Activated naive CD4-positive, alpha-beta T cell treated with anti-CD3 and anti-CD28 coated beads, Interleukin-2, amount 50 U/mL, for 24 hours (primary cell): Measurements from ENCODE around the gene ELF3.
A peak's percentile ranks its signal among the peaks of the same experiment; 100 is the strongest.
"Not testable (repeated sequence)": the region's sequence is repeated elsewhere in the genome, so short reads cannot be mapped to it uniquely, and the experiment has no call there.

Experiments
- H3K27ac Mint-ChIP-seq: one replicate; pipeline ENCODE4 v1.8.0; 2021; ENCODE audit warnings: mild to moderate bottlenecking, mixed read lengths
- H3K27me3 Mint-ChIP-seq: one replicate; pipeline ENCODE4 v1.8.0; 2021; ENCODE audit warnings: mixed read lengths
- H3K36me3 Mint-ChIP-seq: one replicate; pipeline ENCODE4 v1.8.0; 2021; ENCODE audit warnings: mixed read lengths
- H3K4me1 Mint-ChIP-seq: one replicate; pipeline ENCODE4 v1.8.0; 2021; ENCODE audit warnings: mixed read lengths
- H3K4me3 Mint-ChIP-seq: one replicate; pipeline ENCODE4 v1.8.0; 2021; ENCODE audit warnings: mild to moderate bottlenecking, mixed read lengths
- H3K9me3 Mint-ChIP-seq: one replicate; pipeline ENCODE4 v1.8.0; 2021; ENCODE audit warnings: mixed read lengths

The ELF3 gene

GRCh38 chr1:202010180-202011015 is at the start of gene ELF3:
TSS of gene ELF3 (plus strand) at chr1:202010587. CDS start at chr1:202011137, 550 bp downstream.
- Mint-ChIP-seq H3K9me3 (no peaks in the 10 kb centered on the region), H3K36me3 (no peaks in the 10 kb centered on the region), H3K4me1 (no peaks in the 10 kb centered on the region), H3K4me3 (no peak within 1 kb of the TSS), H3K27ac (no peak within 1 kb of the TSS), H3K27me3 (no peaks in the 10 kb centered on the region)

GRCh38 chr1:201962382-201962781 is 48.0 kb upstream of the ELF3 start:
- H3K9me3 Mint-ChIP-seq = not testable (repeated sequence)

GRCh38 chr1:201964261-201964660 is 46.1 kb upstream of the ELF3 start:
- H3K9me3 Mint-ChIP-seq = no peaks in the 10 kb centered on the region
- no peaks in the 10 kb centered on the region for H3K4me1 Mint-ChIP-seq
- no peaks in the 10 kb centered on the region for H3K27me3 Mint-ChIP-seq
- H3K4me3 Mint-ChIP-seq = no peak overlapping the region
- H3K27ac Mint-ChIP-seq = no peak overlapping the region
- H3K36me3 Mint-ChIP-seq = peaks cover 9% of the 10 kb centered on the region

More at GRCh38 chr1:201962382-201962781, 48.0 kb upstream of the ELF3 start:
- not testable (repeated sequence) for H3K27me3 Mint-ChIP-seq, H3K4me3 Mint-ChIP-seq, H3K27ac Mint-ChIP-seq, H3K4me1 Mint-ChIP-seq
- peaks cover 11% of the 10 kb centered on the region for H3K36me3 Mint-ChIP-seq

- no peaks in the 10 kb centered on the region for H3K4me1 Mint-ChIP-seq
- H3K27me3 Mint-ChIP-seq = no peaks in the 10 kb centered on the region
- no peak overlapping the region for H3K27ac Mint-ChIP-seq
- peaks cover 5% of the 10 kb centered on the region for H3K36me3 Mint-ChIP-seq
- no peak overlapping the region for H3K4me3 Mint-ChIP-seq
- H3K9me3 Mint-ChIP-seq = no peaks in the 10 kb centered on the region
Observed at GRCh38 chr1:201966171-201966570, 44.2 kb upstream of the ELF3 start.

GRCh38 chr1:201968202-201968925 is 42.0 kb upstream of the ELF3 start:
- peak overlapping the region; percentile 65 for H3K27ac Mint-ChIP-seq
- H3K4me3 Mint-ChIP-seq = no peak overlapping the region
- H3K27me3 Mint-ChIP-seq = no peaks in the 10 kb centered on the region
- no peaks in the 10 kb centered on the region for H3K9me3 Mint-ChIP-seq
- H3K4me1 Mint-ChIP-seq = no peaks in the 10 kb centered on the region
- peaks cover 3% of the 10 kb centered on the region for H3K36me3 Mint-ChIP-seq

- H3K27ac Mint-ChIP-seq = no peak overlapping the region
- H3K4me3 Mint-ChIP-seq = no peak overlapping the region
- peaks cover 3% of the 10 kb centered on the region for H3K36me3 Mint-ChIP-seq
- H3K4me1 Mint-ChIP-seq = no peaks in the 10 kb centered on the region
- no peaks in the 10 kb centered on the region for H3K27me3 Mint-ChIP-seq
- no peaks in the 10 kb centered on the region for H3K9me3 Mint-ChIP-seq
Observed at GRCh38 chr1:201970334-201971159, 39.8 kb upstream of the ELF3 start.

- H3K4me1 Mint-ChIP-seq = peaks cover 24% of the 10 kb centered on the region
- no peaks in the 10 kb centered on the region for H3K9me3 Mint-ChIP-seq
- peak overlapping the region; percentile 97 for H3K4me3 Mint-ChIP-seq
- peak overlapping the region; percentile 89 for H3K27ac Mint-ChIP-seq
- no peaks in the 10 kb centered on the region for H3K36me3 Mint-ChIP-seq
- no peaks in the 10 kb centered on the region for H3K27me3 Mint-ChIP-seq
Observed at GRCh38 chr1:201982082-201982622, 28.2 kb upstream of the ELF3 start.

GRCh38 chr1:201982623-201983379 is 27.6 kb upstream of the ELF3 start, which contains the start of gene RNPEP:
TSS of gene RNPEP (plus strand) at chr1:201982648. CDS start at chr1:201982667, 19 bp downstream.
- H3K27ac Mint-ChIP-seq = peak within 1 kb of the TSS; percentile 89
- H3K9me3 Mint-ChIP-seq = no peaks in the 10 kb centered on the region
- peaks cover 24% of the 10 kb centered on the region for H3K4me1 Mint-ChIP-seq
- peak within 1 kb of the TSS; percentile 97 for H3K4me3 Mint-ChIP-seq
- H3K36me3 Mint-ChIP-seq = no peaks in the 10 kb centered on the region
- H3K27me3 Mint-ChIP-seq = no peaks in the 10 kb centered on the region

GRCh38 chr1:201983380-201983805 is 27.0 kb upstream of the ELF3 start:
- Mint-ChIP-seq H3K9me3 (no peaks in the 10 kb centered on the region), H3K27ac (peak overlapping the region; percentile 75), H3K36me3 (no peaks in the 10 kb centered on the region), H3K4me3 (peak overlapping the region; percentile 93), H3K4me1 (peaks cover 24% of the 10 kb centered on the region), H3K27me3 (no peaks in the 10 kb centered on the region)

- Mint-ChIP-seq H3K4me1 (peaks cover 24% of the 10 kb centered on the region), H3K36me3 (peaks cover 2% of the 10 kb centered on the region), H3K27me3 (no peaks in the 10 kb centered on the region), H3K27ac (no peak overlapping the region), H3K9me3 (no peaks in the 10 kb centered on the region), H3K4me3 (no peak overlapping the region)
Observed at GRCh38 chr1:201984446-201984845, 25.9 kb upstream of the ELF3 start.

- no peaks in the 10 kb centered on the region for H3K27me3 Mint-ChIP-seq
- no peak overlapping the region for H3K4me3 Mint-ChIP-seq
- H3K9me3 Mint-ChIP-seq = no peaks in the 10 kb centered on the region
- peaks cover 2% of the 10 kb centered on the region for H3K36me3 Mint-ChIP-seq
- H3K4me1 Mint-ChIP-seq = peaks cover 24% of the 10 kb centered on the region
- H3K27ac Mint-ChIP-seq = no peak overlapping the region
Observed at GRCh38 chr1:201985355-201985754, 25.0 kb upstream of the ELF3 start.

GRCh38 chr1:201988601-201989000 is 21.8 kb upstream of the ELF3 start:
- peaks cover 12% of the 10 kb centered on the region for H3K36me3 Mint-ChIP-seq
- H3K4me3 Mint-ChIP-seq = no peak overlapping the region
- peaks cover 10% of the 10 kb centered on the region for H3K4me1 Mint-ChIP-seq
- no peak overlapping the region for H3K27ac Mint-ChIP-seq
- H3K9me3 Mint-ChIP-seq = no peaks in the 10 kb centered on the region
- no peaks in the 10 kb centered on the region for H3K27me3 Mint-ChIP-seq

GRCh38 chr1:201989354-201990128 is 20.8 kb upstream of the ELF3 start:
- Mint-ChIP-seq H3K4me3 (no peak overlapping the region), H3K4me1 (peaks cover under 1% of the 10 kb centered on the region), H3K9me3 (no peaks in the 10 kb centered on the region), H3K27me3 (no peaks in the 10 kb centered on the region), H3K27ac (no peak overlapping the region), H3K36me3 (peaks cover 12% of the 10 kb centered on the region)

- no peaks in the 10 kb centered on the region for H3K9me3 Mint-ChIP-seq
- no peaks in the 10 kb centered on the region for H3K27me3 Mint-ChIP-seq
- H3K27ac Mint-ChIP-seq = no peak overlapping the region
- peaks cover 12% of the 10 kb centered on the region for H3K36me3 Mint-ChIP-seq
- no peaks in the 10 kb centered on the region for H3K4me1 Mint-ChIP-seq
- no peak overlapping the region for H3K4me3 Mint-ChIP-seq
Observed at GRCh38 chr1:201990427-201990826, 20.0 kb upstream of the ELF3 start.
